PC-3 (cell line): ENCODE results near the gene HEPACAM2. TPM values are rescaled to one million over a fixed set of nuclear protein-coding genes. Genes with fewer than 3 reads are reported as not detected.

Experiments used
- ATAC-seq: fragments of 200-7000 bp; cut with Tn5 transposase; 2 replicates; pipeline ENCODE4 v1.9.1; 2020; ENCODE audit warnings: mild to moderate bottlenecking, moderate library complexity
- BruUV-seq: library from RNA; stranded (reverse); fragments of 400-500 nt; replicated peaks from 2 replicates; lab custom pipeline; 2021; lab: Mats Ljungman, UMichigan
- CTCF ChIA-PET: fragments of 300-600 bp; sonication (Branson Sonifier 250); formaldehyde crosslinking; loops from one replicate; lab custom pipeline; 2022; ENCODE audit warnings: antibody characterized with exemption; lab: Charles Lee
- POLR2A ChIA-PET: fragments of 300-600 bp; sonication (Branson Sonifier 250); formaldehyde crosslinking; loops from one replicate; lab custom pipeline; 2022; ENCODE audit warnings: antibody characterized with exemption; ENCODE audit not compliant: unreplicated experiment; lab: Charles Lee
- DNase-seq: peaks from one replicate; pipeline ENCODE4 v3.0.0-alpha.2; 2015
- H2AFZ ChIP-seq: fragments of 300-600 bp; sonication (generic); 2 replicates; pipeline ENCODE4 v1.6.0; 2016; ENCODE audit warnings: antibody characterized with exemption, low read length
- H3F3A ChIP-seq: fragments of 300-600 bp; sonication (generic); one replicate; pipeline ENCODE4 v1.6.0; 2017; ENCODE audit warnings: antibody characterized with exemption, low read length, control low read depth, mild to moderate bottlenecking; ENCODE audit not compliant: unreplicated experiment
- H3K27ac ChIP-seq: fragments of 300-600 bp; sonication (generic); 2 replicates; pipeline ENCODE4 v1.5.1; 2016; ENCODE audit warnings: mild to moderate bottlenecking, low read length
- H3K27me3 ChIP-seq: fragments of 300-600 bp; sonication (generic); 2 replicates; pipeline ENCODE4 v1.6.1; 2016; ENCODE audit warnings: low read length, mixed read lengths
- H3K36me3 ChIP-seq: fragments of 300-600 bp; sonication (generic); 2 replicates; pipeline ENCODE4 v1.6.1; 2016; ENCODE audit warnings: low read depth, mixed run types, low read length, mixed read lengths
- H3K4me1 ChIP-seq: fragments of 300-600 bp; sonication (generic); 2 replicates; pipeline ENCODE4 v1.5.1; 2016; ENCODE audit warnings: low read length; ENCODE audit not compliant: insufficient read depth
- H3K4me2 ChIP-seq: fragments of 300-600 bp; sonication (generic); 2 replicates; pipeline ENCODE4 v1.6.0; 2016; ENCODE audit warnings: low read length
- H3K4me3 ChIP-seq: fragments of 300-600 bp; sonication (generic); 2 replicates; pipeline ENCODE4 v1.5.1; 2016; ENCODE audit warnings: mild to moderate bottlenecking, low read length, mixed read lengths
- H3K79me2 ChIP-seq: fragments of 300-600 bp; sonication (generic); 2 replicates; pipeline ENCODE4 v1.6.1; 2017; ENCODE audit warnings: low read length, mixed read lengths
- H3K9ac ChIP-seq: fragments of 300-600 bp; sonication (generic); 2 replicates; pipeline ENCODE4 v1.6.0; 2016; ENCODE audit warnings: mild to moderate bottlenecking, low read length
- H3K9me2 ChIP-seq: fragments of 300-600 bp; sonication (generic); replicated peaks from 2 replicates; pipeline ENCODE4 v1.6.1; 2016; ENCODE audit warnings: mixed run types, low read length, mixed read lengths
- H3K9me3 ChIP-seq: fragments of 300-600 bp; sonication (generic); 2 replicates; pipeline ENCODE4 v1.6.1; 2016; ENCODE audit warnings: low read length, mixed read lengths
- H4K20me1 ChIP-seq: fragments of 300-600 bp; sonication (generic); 2 replicates; pipeline ENCODE4 v1.6.1; 2016; ENCODE audit warnings: low read length, mixed read lengths
- CTCF ChIP-seq: fragments of 300-600 bp; sonication (generic); conservative IDR thresholded peaks from 2 replicates; pipeline ENCODE4 v1.5.1; 2017; ENCODE audit warnings: antibody characterized with exemption, low read depth, mild to moderate bottlenecking, low read length
- EZH2 ChIP-seq: fragments of 300-600 bp; sonication (generic); IDR thresholded peaks from one replicate; pipeline ENCODE4 v1.6.1; 2017; ENCODE audit warnings: antibody characterized with exemption, mild to moderate bottlenecking, low read length; ENCODE audit not compliant: unreplicated experiment
- EZH2phosphoT487 ChIP-seq: fragments of 300-600 bp; sonication (generic); IDR thresholded peaks from 2 replicates; pipeline ENCODE4 v1.6.1; 2018; ENCODE audit warnings: mild to moderate bottlenecking, antibody characterized with exemption, low read length, borderline replicate concordance
- intact Hi-C: fragments of 100-400 bp; cut with micrococcal nuclease; formaldehyde crosslinking; loops from 2 replicates; pipeline ENCODE4 v1.9.0; 2023
- total RNA-seq: library from RNA; depleted of rRNA; stranded (reverse); fragments of >200 nt; gene quantifications from 2 replicates; pipeline ENCODE4 v1.2.3, GENCODE V29; 2014

Gene HEPACAM2
- total RNA-seq, 1 experiment from 2014 or later: not detected

GRCh38 chr7:93258661-93259060 is 32.4 kb upstream of the HEPACAM2 start:
- DNase-seq (no peak), ATAC-seq (no peak)
- Histone ChIP-seq H2AFZ (no peak overlapping the region), H3K9me2 (no peaks in the 10 kb centered on the region), H3K9me3 (no peaks in the 10 kb centered on the region), H3K79me2 (no peaks in the 10 kb centered on the region), H3K4me1 (no peaks in the 10 kb centered on the region), H4K20me1 (no peaks in the 10 kb centered on the region), H3F3A (no peaks in the 10 kb centered on the region), H3K4me3 (no peak overlapping the region), H3K9ac (no peak overlapping the region), H3K27ac (no peak overlapping the region), H3K27me3 (no peaks in the 10 kb centered on the region), H3K36me3 (no peaks in the 10 kb centered on the region), H3K4me2 (no peak overlapping the region)
- BruUV-seq: no TSS peak
- POLR2A ChIA-PET: no interaction called here
- TF ChIP-seq CTCF: no peak
- no peak for TF ChIP-seq EZH2
- TF ChIP-seq EZH2phosphoT487: no peak
- intact Hi-C loops: no loop called here
- CTCF ChIA-PET: no interaction called here

- H3K4me1 ChIP-seq: no peaks in the 10 kb centered on the region
- intact Hi-C loops: no loop called here
- no peaks in the 10 kb centered on the region for H3K27me3 ChIP-seq
- ATAC-seq (no peak), DNase-seq (no peak)
- H3F3A ChIP-seq: no peaks in the 10 kb centered on the region
- H3K4me3 ChIP-seq: no peak overlapping the region
- H3K79me2 ChIP-seq: no peaks in the 10 kb centered on the region
- no peaks in the 10 kb centered on the region for H3K9me2 ChIP-seq
- CTCF ChIA-PET: no interaction called here
- H3K9me3 ChIP-seq: no peaks in the 10 kb centered on the region
- POLR2A ChIA-PET: no interaction called here
- no peak overlapping the region for H3K4me2 ChIP-seq
- H4K20me1 ChIP-seq: no peaks in the 10 kb centered on the region
- H3K9ac ChIP-seq: no peak overlapping the region
- H3K36me3 ChIP-seq: no peaks in the 10 kb centered on the region
- BruUV-seq: no TSS peak
- TF ChIP-seq CTCF (no peak), EZH2phosphoT487 (no peak), EZH2 (no peak)
- H3K27ac ChIP-seq: no peak overlapping the region
- no peak overlapping the region for H2AFZ ChIP-seq
Measured at GRCh38 chr7:93249491-93250148, 23.4 kb upstream of the HEPACAM2 start.
